GM23248 (cell line): ENCODE results near the gene AP2M1. TPM values are rescaled to one million over a fixed set of nuclear protein-coding genes. Genes with fewer than 3 reads are reported as not detected.

Experiments
- DNase-seq: peaks from one replicate; pipeline ENCODE4 v3.0.0-alpha.2; 2015
- H2AFZ ChIP-seq: fragments of 200-600 bp; sonication (generic); 2 replicates; pipeline ENCODE4 v1.6.1; 2016; ENCODE audit warnings: antibody characterized with exemption
- H3F3A ChIP-seq: fragments of 200-600 bp; sonication (generic); 2 replicates; pipeline ENCODE4 v1.6.1; 2016; ENCODE audit warnings: mild to moderate bottlenecking, antibody characterized with exemption, mixed run types; ENCODE audit not compliant: insufficient read depth
- H3K27ac ChIP-seq: fragments of 200-600 bp; sonication (generic); 2 replicates; pipeline ENCODE4 v1.5.1; 2016; ENCODE audit warnings: mild to moderate bottlenecking
- H3K27me3 ChIP-seq: fragments of 200-600 bp; sonication (generic); replicated peaks from 2 replicates; pipeline ENCODE4 v1.6.1; 2016; ENCODE audit warnings: mild to moderate bottlenecking; ENCODE audit not compliant: insufficient read depth
- H3K36me3 ChIP-seq: fragments of 200-600 bp; sonication (generic); 2 replicates; pipeline ENCODE4 v1.6.1; 2016; ENCODE audit warnings: low read depth, mild to moderate bottlenecking
- H3K4me1 ChIP-seq: fragments of 200-600 bp; sonication (generic); 2 replicates; pipeline ENCODE4 v1.6.1; 2016; ENCODE audit warnings: mild to moderate bottlenecking; ENCODE audit not compliant: insufficient read depth
- H3K4me2 ChIP-seq: fragments of 200-600 bp; sonication (generic); one replicate; pipeline ENCODE4 v1.6.1; 2016; ENCODE audit warnings: mild to moderate bottlenecking; ENCODE audit not compliant: unreplicated experiment
- H3K4me3 ChIP-seq: fragments of 200-600 bp; sonication (generic); 2 replicates; pipeline ENCODE4 v1.5.1; 2016; ENCODE audit warnings: mild to moderate bottlenecking
- H3K79me2 ChIP-seq: fragments of 200-600 bp; sonication (generic); 2 replicates; pipeline ENCODE4 v1.6.1; 2016; ENCODE audit warnings: mild to moderate bottlenecking; ENCODE audit not compliant: insufficient read depth
- H3K9ac ChIP-seq: fragments of 200-600 bp; sonication (generic); 2 replicates; pipeline ENCODE4 v1.6.1; 2016; ENCODE audit warnings: mild to moderate bottlenecking
- H3K9me2 ChIP-seq: fragments of 200-600 bp; sonication (generic); 2 replicates; pipeline ENCODE4 v1.6.1; 2016; ENCODE audit warnings: mixed run types, mild to moderate bottlenecking, moderate library complexity; ENCODE audit not compliant: insufficient read depth
- H3K9me3 ChIP-seq: fragments of 200-600 bp; sonication (generic); one replicate; pipeline ENCODE4 v1.6.1; 2017; ENCODE audit warnings: low read depth
- H4K20me1 ChIP-seq: fragments of 200-600 bp; sonication (generic); 2 replicates; pipeline ENCODE4 v1.6.0; 2016; ENCODE audit not compliant: insufficient read depth
- EZH2 ChIP-seq: fragments of 200-600 bp; sonication (generic); IDR thresholded peaks from 2 replicates; pipeline ENCODE4 v1.6.1; 2018; ENCODE audit warnings: antibody characterized with exemption, mild to moderate bottlenecking; ENCODE audit not compliant: insufficient read depth, poor library complexity, severe bottlenecking
- EZH2phosphoT487 ChIP-seq: fragments of 200-600 bp; sonication (generic); IDR thresholded peaks from 2 replicates; pipeline ENCODE4 v1.6.1; 2018; ENCODE audit warnings: antibody characterized with exemption, moderate library complexity, mild to moderate bottlenecking, low read depth; ENCODE audit not compliant: insufficient read depth
- WGBS, 2 experiments: methylation state at CpG; one replicate each; pipeline ENCODE4 v1.1.6; 2015 to 2017; ENCODE audit warnings: low lambda C conversion rate in 2 of 2, low coverage in 1 of 2; ENCODE audit errors: missing lambda C conversion rate in 2 of 2; 5-methylcytosine and 5-hydroxymethylcytosine counted together
- in situ Hi-C: fragments of 300-500 bp; cut with MboI; formaldehyde crosslinking; loops from 2 replicates; pipeline ENCODE4 v1.15.0; 2020
- polyA plus RNA-seq: library from polyadenylated mRNA; unstranded; fragments of >200 nt; fragmentation: Nextera tagmentation; extraction: Ambion mirVana; gene quantifications from 2 replicates; pipeline ENCODE4 v1.2.1, GENCODE V29; 2016
- total RNA-seq: library from RNA; depleted of rRNA; stranded (reverse); fragments of >200 nt; shearing (Covaris generic); gene quantifications from 2 replicates; pipeline ENCODE4 v1.2.3, GENCODE V29; 2014

The AP2M1 gene
- total and polyA plus RNA-seq, 2 experiments from 2014 or later: 951 to 1,073 TPM

DNA sequence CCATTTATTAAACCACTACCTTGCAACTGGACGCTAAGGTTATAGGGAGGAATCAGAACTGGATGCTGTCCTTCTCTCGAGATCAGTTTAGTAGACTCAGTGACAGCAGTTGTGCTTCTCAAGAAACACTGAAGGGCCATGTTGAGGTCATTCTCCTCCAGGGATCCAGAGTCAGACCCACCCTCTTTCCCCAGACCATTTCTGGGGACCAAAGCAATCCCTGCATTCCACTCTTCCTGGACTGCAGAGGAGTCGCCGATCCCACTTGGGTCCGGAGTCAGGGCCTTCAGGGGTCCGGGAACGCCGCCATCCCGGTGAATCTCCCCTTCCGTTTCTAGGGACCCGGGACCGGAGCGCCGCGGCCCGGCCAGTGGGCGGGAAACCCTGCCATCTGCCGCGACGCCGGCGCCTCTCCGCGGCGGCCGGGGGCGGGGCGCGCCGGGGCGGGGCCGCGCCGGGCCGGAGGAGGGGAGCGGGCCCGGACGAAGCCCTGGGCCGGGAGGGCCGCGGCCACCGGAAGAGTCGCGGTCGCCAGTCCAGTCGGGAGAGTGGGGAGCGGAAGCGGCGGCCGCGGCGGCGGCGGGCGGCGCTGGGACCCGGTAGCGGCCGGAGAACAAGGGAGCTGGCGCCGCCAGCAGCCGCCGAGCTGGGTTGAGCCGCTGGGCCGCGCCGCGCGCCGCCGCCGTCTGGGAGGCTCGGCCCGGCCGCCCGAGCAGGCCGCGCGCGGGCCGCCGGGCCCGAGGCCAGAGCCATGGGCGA lies 19.6 kb upstream of the AP2M1 start, which contains the start of gene DVL3:
Gene DVL3 (plus strand): TSS at position 493 of the 759 bp plus-strand sequence. CDS start 259 bp downstream, at position 752.
- Histone ChIP-seq H3K4me1 (peaks cover 23% of the 10 kb centered on the region), H3K9me3 (no peaks in the 10 kb centered on the region), H3K9ac (peak within 1 kb of the TSS; percentile 90), H3K27me3 (no peaks in the 10 kb centered on the region), H3K9me2 (no peaks in the 10 kb centered on the region), H3K4me3 (peak within 1 kb of the TSS; percentile 89), H4K20me1 (no peaks in the 10 kb centered on the region), H3K36me3 (no peaks in the 10 kb centered on the region), H3K27ac (peak within 1 kb of the TSS; percentile 68), H3K4me2 (peak within 1 kb of the TSS; percentile 95), H3K79me2 (peaks cover 46% of the 10 kb centered on the region), H3F3A (peaks cover 15% of the 10 kb centered on the region), H2AFZ (peak within 1 kb of the TSS; percentile 96)
- 1 to 2% methylated on average over 14 to 67 of the region's 84 CpGs for WGBS, 2 experiments
- peak; percentile 75 for DNase-seq
- TF ChIP-seq EZH2phosphoT487: no peak
- TF ChIP-seq EZH2: no peak
- in situ Hi-C loops: no loop called here

DNA sequence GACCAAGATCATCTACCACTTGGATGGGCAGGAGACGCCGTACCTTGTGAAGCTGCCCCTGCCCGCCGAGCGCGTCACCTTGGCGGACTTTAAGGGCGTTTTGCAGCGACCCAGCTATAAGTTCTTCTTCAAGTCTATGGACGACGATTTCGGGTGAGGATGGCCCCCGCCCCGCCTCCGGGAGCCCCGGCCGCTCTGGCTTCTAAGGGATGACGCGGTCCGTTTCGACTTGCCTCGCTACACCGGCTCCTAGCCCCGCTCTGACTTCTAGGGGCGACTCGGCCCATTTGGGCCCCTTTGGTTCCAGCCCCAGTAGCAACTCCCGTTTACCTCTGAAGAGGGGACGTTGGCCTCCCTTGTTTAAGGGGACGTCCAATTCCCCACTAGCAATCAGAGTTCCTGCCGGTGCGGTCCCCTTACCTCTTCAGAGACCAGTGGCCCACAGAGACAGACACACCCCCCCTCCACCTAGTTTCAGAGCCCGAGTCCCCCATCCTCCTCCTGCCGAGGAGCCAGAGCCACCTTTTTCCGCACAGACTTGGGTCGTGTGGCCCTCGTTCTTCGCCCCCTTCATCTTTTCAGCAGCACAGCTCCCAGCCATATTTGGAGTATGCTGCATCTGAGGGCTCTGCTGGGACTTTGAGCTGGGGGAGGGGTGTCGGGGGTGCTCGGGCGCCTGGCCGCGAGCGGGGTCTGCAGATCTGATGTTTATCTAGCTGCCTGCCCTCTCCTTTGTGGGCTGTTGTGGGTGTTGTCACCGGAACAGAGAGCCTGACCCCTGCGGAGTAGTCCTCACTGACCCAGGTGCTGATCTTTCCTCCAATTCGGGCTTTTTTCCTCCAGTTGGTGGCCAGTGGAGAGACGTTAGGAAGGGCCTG lies 18.8 kb upstream of the AP2M1 start:
- TF ChIP-seq EZH2phosphoT487 (no peak), EZH2 (no peak)
- Histone ChIP-seq H3K9me2 (no peaks in the 10 kb centered on the region), H3K36me3 (no peaks in the 10 kb centered on the region), H3K4me3 (peak overlapping the region; percentile 89), H4K20me1 (no peaks in the 10 kb centered on the region), H3K9me3 (no peaks in the 10 kb centered on the region), H3K9ac (peak overlapping the region; percentile 90), H3K79me2 (peaks cover 54% of the 10 kb centered on the region), H3F3A (peaks cover 19% of the 10 kb centered on the region), H2AFZ (peak overlapping the region; percentile 34), H3K27me3 (no peaks in the 10 kb centered on the region), H3K4me1 (peaks cover 31% of the 10 kb centered on the region), H3K4me2 (peak overlapping the region; percentile 95), H3K27ac (peak overlapping the region; percentile 68)
- peak; percentile 76 for DNase-seq
- WGBS, 2 experiments: 0 to 1% methylated on average over 40 to 44 of the region's 47 CpGs
- in situ Hi-C loops: no loop called here

DNA sequence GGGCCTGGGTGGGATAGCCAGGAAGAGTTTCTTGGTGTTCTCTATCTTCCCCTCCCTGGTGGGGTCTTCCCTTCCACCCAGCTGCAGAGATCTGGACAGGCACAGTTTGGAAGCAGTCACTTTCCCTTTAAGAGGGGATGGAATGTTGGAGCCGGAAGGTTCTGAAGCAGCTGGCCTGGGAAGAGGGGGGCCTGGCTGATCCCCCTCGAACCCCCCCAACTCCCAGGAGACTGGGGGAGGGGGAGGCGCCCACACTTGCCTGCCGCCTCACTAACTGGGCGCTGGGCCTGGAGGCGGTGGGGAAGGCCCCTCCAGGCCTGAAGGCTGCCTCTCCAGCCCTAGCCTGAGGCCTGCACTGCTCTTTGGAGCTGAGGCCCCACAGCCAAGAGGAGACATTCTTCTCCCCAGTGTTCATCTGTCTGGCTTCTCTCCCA lies 18.1 kb upstream of the AP2M1 start:
- peak overlapping the region; percentile 68 for H3K27ac ChIP-seq

DNA sequence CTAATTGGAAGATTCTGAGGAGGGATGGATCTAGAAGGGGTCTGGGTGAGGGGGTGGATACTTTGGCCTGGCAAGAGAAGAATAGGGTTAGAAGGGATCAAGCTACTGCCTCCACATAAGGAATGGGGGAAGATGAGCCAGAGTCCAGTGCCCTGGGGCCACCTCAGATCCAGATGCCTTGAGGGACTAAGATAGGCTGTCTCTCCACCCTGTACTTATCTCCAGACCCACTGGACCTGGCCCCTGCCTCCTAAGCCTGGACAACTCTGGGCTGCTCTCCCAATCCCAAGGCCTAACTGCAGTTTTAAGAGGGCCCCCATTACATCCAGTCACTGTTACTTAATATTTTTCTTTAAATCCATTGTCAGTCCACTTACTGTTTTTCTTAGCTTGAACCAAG lies 17.4 kb upstream of the AP2M1 start:
- Histone ChIP-seq H3K27me3 (no peaks in the 10 kb centered on the region), H3K9me3 (no peaks in the 10 kb centered on the region), H3K36me3 (no peaks in the 10 kb centered on the region), H3K4me3 (peak overlapping the region; percentile 89), H4K20me1 (no peaks in the 10 kb centered on the region), H3K4me1 (peaks cover 45% of the 10 kb centered on the region), H3K79me2 (peaks cover 67% of the 10 kb centered on the region), H2AFZ (no peak overlapping the region), H3K27ac (peak overlapping the region; percentile 68), H3K9ac (peak overlapping the region; percentile 90), H3K4me2 (peak overlapping the region; percentile 95), H3K9me2 (no peaks in the 10 kb centered on the region), H3F3A (peaks cover 27% of the 10 kb centered on the region)
- TF ChIP-seq EZH2 (no peak), EZH2phosphoT487 (no peak)
- in situ Hi-C loops: no loop called here
- no peak for DNase-seq

More for the DNA sequence above, 18.1 kb upstream of the AP2M1 start:
- no peaks in the 10 kb centered on the region for H3K9me2 ChIP-seq
- peaks cover 38% of the 10 kb centered on the region for H3K4me1 ChIP-seq
- H3K79me2 ChIP-seq: peaks cover 61% of the 10 kb centered on the region
- 0 to 7% methylated on average over 3 to 6 of the region's 6 CpGs for WGBS, 2 experiments
- H3K27me3 ChIP-seq: no peaks in the 10 kb centered on the region
- TF ChIP-seq EZH2phosphoT487 (no peak), EZH2 (no peak)
- peak overlapping the region; percentile 90 for H3K9ac ChIP-seq
- peaks cover 20% of the 10 kb centered on the region for H3F3A ChIP-seq
- no peaks in the 10 kb centered on the region for H3K36me3 ChIP-seq
- no peak overlapping the region for H2AFZ ChIP-seq
- peak; percentile 61 for DNase-seq
- H4K20me1 ChIP-seq: no peaks in the 10 kb centered on the region
- in situ Hi-C loops: no loop called here
- H3K9me3 ChIP-seq: no peaks in the 10 kb centered on the region
- H3K4me3 ChIP-seq: peak overlapping the region; percentile 89
- H3K4me2 ChIP-seq: peak overlapping the region; percentile 95
